GDM1 (cell line): Measurements from ENCODE around the gene CDKN2A.

Source experiments
- DNase-seq: peaks from one replicate; lab custom pipeline; 2025; lab: John Stamatoyannopoulos, UW

The CDKN2A gene

DNA sequence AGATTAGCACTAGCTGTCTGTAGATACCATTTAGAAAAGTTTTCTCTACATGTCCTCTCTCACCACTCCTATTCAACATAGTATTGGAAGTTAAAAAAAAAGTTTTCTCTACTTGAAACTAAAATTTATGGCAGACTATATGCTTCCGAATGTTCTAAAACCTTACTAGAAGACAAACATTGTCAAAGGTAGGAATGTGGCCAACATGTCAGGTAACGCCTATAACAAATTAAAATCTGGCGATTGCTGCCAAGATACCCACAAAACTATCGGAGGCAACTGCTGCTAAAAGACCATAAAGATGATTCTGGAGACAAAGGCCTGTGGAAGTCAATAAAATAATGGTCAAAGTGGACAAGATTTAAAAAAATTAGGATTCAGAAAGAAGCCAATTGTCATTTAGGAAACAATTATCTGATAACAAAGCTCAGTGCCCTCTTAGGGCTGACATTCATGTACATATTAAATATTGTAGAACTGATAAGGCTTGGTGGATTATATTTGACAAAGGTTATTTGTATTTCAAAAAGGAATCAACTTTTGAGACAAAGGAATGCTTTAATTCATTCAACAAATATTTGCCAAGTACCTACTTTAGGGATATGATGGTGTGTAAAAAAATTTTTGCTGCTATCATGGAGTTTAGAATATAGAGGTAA lies 52.7 kb downstream of the CDKN2A start:
- no peak for DNase-seq

DNA sequence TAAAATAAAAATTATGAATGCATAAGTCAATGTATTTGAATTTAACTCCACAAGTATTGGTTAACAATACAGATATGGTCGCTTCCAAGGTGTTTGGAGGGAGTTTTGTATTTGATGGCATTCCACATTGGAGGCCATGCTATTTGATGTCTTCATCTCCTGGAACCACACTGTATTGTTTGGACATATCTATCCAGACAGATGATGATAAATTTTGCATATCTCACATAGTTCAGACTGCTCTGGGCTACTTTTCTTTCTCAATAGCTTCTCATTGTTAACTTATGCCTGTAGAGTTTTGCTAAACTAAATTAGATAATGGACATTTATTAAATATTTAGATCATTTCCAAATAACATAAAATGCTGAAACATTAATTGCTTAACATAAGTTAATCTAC lies 58.0 kb downstream of the CDKN2A start:
- no peak for DNase-seq

DNA sequence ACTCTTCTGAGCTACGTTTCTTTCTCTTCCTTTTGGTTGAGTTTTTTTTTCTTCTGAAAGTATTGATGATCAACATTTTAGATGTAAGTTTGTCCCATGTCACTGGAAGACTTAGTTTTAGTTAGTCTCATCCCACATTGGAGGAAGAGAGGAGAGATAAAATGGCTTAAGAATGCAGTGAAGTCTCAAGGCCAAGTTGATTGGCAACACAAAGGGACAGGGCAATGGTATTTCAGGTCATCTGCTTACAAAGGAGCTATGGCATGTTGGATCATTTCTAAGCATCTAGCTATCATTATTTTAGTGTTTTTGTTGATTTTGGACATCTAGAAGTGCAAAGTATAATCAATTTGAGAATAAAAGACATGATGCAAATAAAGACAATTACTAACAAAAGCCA lies 58.6 kb downstream of the CDKN2A start:
- no peak for DNase-seq

DNA sequence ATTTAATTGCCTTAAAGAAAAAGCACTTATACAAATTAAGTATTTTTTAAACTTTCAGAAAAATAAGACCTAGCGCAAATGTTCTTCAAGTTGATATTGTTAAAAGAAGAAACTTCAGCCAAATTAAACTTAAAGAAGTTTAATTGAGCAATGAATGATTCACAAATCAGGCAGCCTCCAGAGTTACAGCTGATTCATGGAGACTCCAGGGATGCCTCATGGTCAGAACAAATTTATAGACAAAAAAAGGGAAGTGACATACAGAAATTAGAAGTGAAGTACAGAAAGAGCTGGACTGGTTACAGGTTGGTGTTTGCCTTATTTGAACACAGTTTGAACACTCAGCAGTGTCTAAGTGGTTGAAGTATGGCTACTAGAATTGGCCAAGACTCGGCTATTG lies 60.3 kb downstream of the CDKN2A start:
- DNase-seq, result no peak

DNA sequence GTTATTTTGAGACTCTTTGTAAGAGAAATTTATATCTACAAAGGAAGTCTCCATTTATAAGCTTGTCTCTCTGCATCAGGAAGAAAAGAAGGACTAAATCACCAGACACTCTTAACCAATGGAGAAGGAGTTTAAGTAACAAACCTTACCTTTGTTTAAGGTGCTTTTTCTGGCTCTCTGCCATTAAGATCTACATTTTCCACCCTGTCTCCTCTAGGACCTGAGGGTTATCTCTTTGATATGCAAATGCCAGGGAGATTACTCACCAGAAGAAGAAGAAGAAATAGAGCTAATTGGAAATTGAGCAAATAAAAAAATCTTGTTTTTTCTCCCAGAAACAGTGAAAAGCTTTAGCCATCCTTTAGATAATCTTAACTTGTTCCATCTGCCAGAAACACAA lies 60.9 kb downstream of the CDKN2A start:
- DNase-seq, result no peak

DNA sequence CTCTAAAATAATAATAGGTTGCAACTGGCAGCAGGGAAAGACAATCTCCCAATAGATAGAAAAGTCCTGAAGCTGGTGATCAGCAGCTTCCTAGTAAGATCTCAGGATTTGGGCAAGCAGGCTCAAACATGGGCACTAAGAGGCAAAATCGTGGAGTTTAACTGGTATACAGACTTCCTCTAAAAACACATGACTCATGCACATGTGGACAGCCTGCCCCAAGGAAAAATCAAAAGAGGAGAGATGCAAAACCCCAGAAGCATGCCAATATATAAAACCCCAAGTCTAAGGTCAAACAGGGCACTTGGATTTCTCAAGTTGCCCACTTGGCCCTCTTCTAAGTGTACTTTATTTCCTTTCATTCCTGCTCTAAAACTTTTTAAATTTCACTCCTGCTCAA lies 62.8 kb downstream of the CDKN2A start:
- no peak for DNase-seq

DNA sequence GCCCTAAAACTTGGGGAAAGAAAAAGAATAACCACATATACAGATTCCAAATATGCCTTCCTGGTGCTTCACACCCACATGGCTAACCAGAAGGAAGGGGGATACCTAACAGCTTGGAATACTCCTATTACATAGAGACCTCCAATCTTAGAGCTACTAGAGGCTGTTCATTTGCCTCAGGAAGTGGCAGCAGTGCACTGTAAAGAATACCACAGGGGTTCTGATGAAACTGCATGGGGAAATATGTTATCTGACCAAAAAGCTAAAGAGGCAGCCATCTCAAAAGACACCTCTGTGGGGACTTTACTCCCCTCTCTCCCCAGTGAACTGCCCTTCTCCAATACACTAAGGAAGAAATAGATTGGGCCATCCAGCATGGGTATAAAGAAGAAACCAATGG lies 66.4 kb downstream of the CDKN2A start:
- DNase-seq, result no peak

DNA sequence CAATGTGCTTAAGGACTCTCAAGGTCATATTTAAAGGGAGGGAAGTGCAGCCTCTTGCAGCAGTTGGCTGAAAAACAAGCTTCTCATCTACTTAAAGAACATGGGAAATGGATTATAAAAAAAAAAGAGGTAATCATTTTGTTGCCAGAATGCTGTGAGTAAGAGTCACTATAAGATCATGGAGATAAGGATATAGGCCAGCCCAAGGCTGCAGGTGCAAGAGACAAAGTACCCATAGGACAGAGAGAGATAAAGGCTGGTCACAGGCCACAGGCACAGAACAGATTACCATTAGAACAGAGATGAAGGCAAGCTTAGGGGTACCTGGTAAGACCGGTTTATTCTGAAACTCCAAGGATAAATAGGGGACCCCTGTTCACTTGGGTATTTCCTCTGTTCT lies 70.5 kb downstream of the CDKN2A start:
- no peak for DNase-seq

DNA sequence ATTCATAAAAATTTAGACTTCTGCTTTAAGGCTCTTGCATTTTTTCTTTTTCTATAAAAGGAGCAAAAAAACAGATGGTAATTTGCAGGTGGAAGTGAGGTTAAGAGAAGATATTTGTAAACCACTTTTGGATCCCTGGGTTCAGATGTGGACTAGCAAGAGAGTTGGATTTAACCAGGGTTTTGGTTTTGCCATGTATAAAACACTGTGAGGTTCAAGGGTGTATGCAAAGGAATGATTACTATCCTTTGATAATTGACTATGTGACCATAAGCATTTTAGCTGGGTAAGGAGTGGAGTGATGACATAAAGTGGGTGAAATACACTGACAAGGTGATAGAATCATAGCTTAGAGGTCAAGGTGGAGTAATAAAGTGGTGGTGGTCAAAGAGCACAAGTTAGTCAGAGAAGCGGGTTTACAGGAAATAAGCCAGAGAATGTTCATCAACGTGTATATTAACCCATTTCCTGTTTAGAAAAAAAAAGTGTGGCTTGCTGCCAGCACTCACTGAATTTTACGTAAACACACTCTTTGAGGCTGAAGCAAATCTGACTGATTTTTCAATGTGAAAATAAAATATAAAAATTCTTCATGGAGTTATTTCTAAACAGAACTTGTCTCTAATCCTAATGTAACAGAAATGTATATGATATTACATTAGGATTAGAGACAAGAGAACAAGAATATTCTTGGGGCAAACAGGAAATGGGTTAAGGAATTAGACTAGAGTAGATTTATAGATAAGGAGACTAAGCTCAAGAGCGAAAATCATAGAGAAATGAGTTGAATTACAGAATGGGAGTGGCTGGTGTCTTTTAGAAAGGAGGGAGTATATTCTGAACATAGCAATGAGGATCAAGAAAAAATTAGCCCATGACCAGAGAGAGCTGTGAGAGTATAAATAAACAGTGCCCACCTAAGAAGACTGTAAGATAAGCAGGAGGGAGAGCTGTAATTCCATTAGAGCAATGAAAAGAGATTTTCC lies 74.5 kb downstream of the CDKN2A start:
- DNase-seq, result no peak
